Psoas muscle (tissue), 8 donors: ENCODE results near the gene NT5DC1. TPM values are rescaled to one million over a fixed set of nuclear protein-coding genes. Genes with fewer than 3 reads are reported as not detected.

Experiments used
- ATAC-seq, 4 donors: fragments of 200-7000 bp; cut with Tn5 transposase; one replicate each; pipeline ENCODE4 v1.9.1; 2020; ENCODE audit warnings: moderate library complexity in 3 of 4, mild to moderate bottlenecking in 2 of 4
- DNase-seq, 2 donors: peaks; one replicate each; pipeline ENCODE4 v3.0.0-alpha.2; 2020
- H3K27ac ChIP-seq: fragments of 200-600 bp; one replicate; pipeline ENCODE4 v1.8.0; 2022
- H3K27me3 ChIP-seq, 3 donors: fragments of 200-600 bp in 1 of 3; one replicate each; pipeline versions ENCODE4 v1.6.1 to v1.8.0; 2013 to 2022; ENCODE audit warnings: low read length in 2 of 3, mild to moderate bottlenecking in 2 of 3, moderate library complexity in 1 of 3; ENCODE audit not compliant: insufficient read depth in 3 of 3
- H3K36me3 ChIP-seq, 2 donors: fragments of 200-600 bp in 1 of 2; one replicate each; pipeline versions ENCODE4 v1.6.1 to v1.8.0; 2013 to 2022; ENCODE audit warnings: low read depth in 1 of 2, mild to moderate bottlenecking in 1 of 2, moderate library complexity in 1 of 2; ENCODE audit not compliant: insufficient read depth in 1 of 2
- H3K4me1 ChIP-seq: fragments of 200-600 bp; one replicate; pipeline ENCODE4 v1.8.0; 2022
- H3K4me3 ChIP-seq: fragments of 200-600 bp; one replicate; pipeline ENCODE4 v1.8.0; 2022; ENCODE audit warnings: mild to moderate bottlenecking
- H3K9me3 ChIP-seq: fragments of 200-600 bp; one replicate; pipeline ENCODE4 v1.8.0; 2022
- CTCF ChIP-seq: fragments of 200-600 bp; IDR thresholded peaks from one replicate; pipeline ENCODE4 v1.8.0; 2022; ENCODE audit warnings: antibody characterized with exemption
- WGBS, 3 donors: extraction: QIAGEN DNeasy Blood & Tissue Kit; methylation state at CpG; one replicate each; pipeline versions ENCODE4 v1.1.6 to v1.1.7; 2013; 5-methylcytosine and 5-hydroxymethylcytosine counted together
- intact Hi-C, 2 donors: fragments of 100-400 bp; cut with DNase I; formaldehyde crosslinking; loops; one replicate each; pipeline versions ENCODE4 v1.11.0 to v1.14.2; 2022
- polyA plus RNA-seq, 3 donors: library from polyadenylated mRNA; stranded (reverse); fragments of 200-250 nt; gene quantifications; one replicate each; pipeline ENCODE4 v1.2.3, GENCODE V29; 2013
- total RNA-seq, 4 donors: library from RNA; stranded (reverse); fragmentation: NEBNext Ultra II Directional in 2 of 4; extraction: Animal tissue kit (Norgen Biotek cat#: 25700) in 2 of 4; gene quantifications; one replicate each; pipeline versions ENCODE4 v1.2.1 to v1.2.4, GENCODE V29; 2021 to 2023
- donor health status: healthy with polysubstance abuse.
- donor health status: DM: no; HTN: no; CAD: no; lungs with moderate emphysema.
- donor health status: Bipolar disorder and iron deficiency.
- donor health status: healthy.
- donor health status: DM: yes; HTN: yes; CAD: no.
- donor health status: DM: no; HTN: no; CAD: no.
- donor health status: DM: no; HTN: no; CAD: no.
- donor health status: DM: yes; HTN: yes; CAD: no.

NT5DC1 gene
- total and polyA plus RNA-seq, 7 donors = 4.6 to 30.9 (median 26.7) TPM

- 83 to 86% (median 86%) methylated on average over 3 of the region's 3 CpGs for WGBS, 3 donors
- no peak overlapping the region for H3K4me3 ChIP-seq
- intact Hi-C loops = no loop called here
- no peaks in the 10 kb centered on the region for H3K9me3 ChIP-seq
- H3K27me3 ChIP-seq = no peaks in the 10 kb centered on the region
- no peak for TF ChIP-seq CTCF
- no peak for ATAC-seq
- H3K27ac ChIP-seq = no peak overlapping the region
- H3K4me1 ChIP-seq = no peaks in the 10 kb centered on the region
- no peak for DNase-seq
- peaks cover 0 to 3% of the 10 kb centered on the region in 2 donors for H3K36me3 ChIP-seq
Observed at GRCh38 chr6:116133453-116133852, 32.8 kb downstream of the NT5DC1 start.

- DNase-seq (no peak), ATAC-seq (no peak)
- peaks cover 0 to 10% of the 10 kb centered on the region in 2 donors for H3K36me3 ChIP-seq
- H3K4me1 ChIP-seq = no peaks in the 10 kb centered on the region
- TF ChIP-seq CTCF = no peak
- no peaks in the 10 kb centered on the region for H3K27me3 ChIP-seq
- 91 to 97% (median 97%) methylated on average over 1 of the region's 1 CpG for WGBS, 3 donors
- H3K27ac ChIP-seq = no peak overlapping the region
- intact Hi-C loops = no loop called here
- no peak overlapping the region for H3K4me3 ChIP-seq
- H3K9me3 ChIP-seq = no peaks in the 10 kb centered on the region
Observed at GRCh38 chr6:116136373-116136772, 35.7 kb downstream of the NT5DC1 start.

GRCh38 chr6:116136933-116137340 lies 36.3 kb downstream of the NT5DC1 start:
- WGBS, 3 donors = 92 to 96% (median 93%) methylated on average over 5 of the region's 5 CpGs
- no peak for ATAC-seq
- H3K4me3 ChIP-seq = no peak overlapping the region
- no peaks in the 10 kb centered on the region for H3K4me1 ChIP-seq
- peaks cover 0 to 10% of the 10 kb centered on the region in 2 donors for H3K36me3 ChIP-seq
- H3K27ac ChIP-seq = no peak overlapping the region
- intact Hi-C loops = no loop called here
- H3K9me3 ChIP-seq = no peaks in the 10 kb centered on the region
- TF ChIP-seq CTCF = no peak
- H3K27me3 ChIP-seq = no peaks in the 10 kb centered on the region
- no peak for DNase-seq

GRCh38 chr6:116139917-116140316 lies 39.3 kb downstream of the NT5DC1 start:
- peaks cover 0 to 7% of the 10 kb centered on the region in 2 donors for H3K36me3 ChIP-seq
- H3K27me3 ChIP-seq = no peaks in the 10 kb centered on the region
- no peak for ATAC-seq
- TF ChIP-seq CTCF = no peak
- no peak overlapping the region for H3K27ac ChIP-seq
- 90 to 96% (median 95%) methylated on average over 4 of the region's 4 CpGs for WGBS, 3 donors
- intact Hi-C loops = no loop called here
- H3K9me3 ChIP-seq = no peaks in the 10 kb centered on the region
- no peak for DNase-seq
- H3K4me3 ChIP-seq = no peak overlapping the region
- H3K4me1 ChIP-seq = no peaks in the 10 kb centered on the region

- 55 to 59% (median 58%) methylated on average over 3 of the region's 3 CpGs for WGBS, 3 donors
- intact Hi-C loops = no loop called here
- ATAC-seq = no peak
- H3K27ac ChIP-seq = no peak overlapping the region
- H3K27me3 ChIP-seq = no peaks in the 10 kb centered on the region
- H3K9me3 ChIP-seq = no peaks in the 10 kb centered on the region
- no peak for DNase-seq
- H3K4me1 ChIP-seq = no peaks in the 10 kb centered on the region
- no peak overlapping the region for H3K4me3 ChIP-seq
- no peak for TF ChIP-seq CTCF
- H3K36me3 ChIP-seq = peaks cover 0 to 7% of the 10 kb centered on the region in 2 donors
Observed at GRCh38 chr6:116144605-116145004, 44.0 kb downstream of the NT5DC1 start.
